GM12891 (cell line): ENCODE measurements around the gene MAFF.

Experiments
- PAX5 ChIP-seq: IDR thresholded peaks from 2 replicates; pipeline ENCODE4 v1.6.1; 2011; ENCODE audit warnings: low read length, moderate library complexity, mild to moderate bottlenecking; ENCODE audit not compliant: insufficient read depth, severe bottlenecking
- POLR2A ChIP-seq: IDR thresholded peaks from 2 replicates; pipeline ENCODE4 v1.6.1; 2011; ENCODE audit warnings: low read depth, low read length, control low read depth
- POLR2AphosphoS5 ChIP-seq: IDR thresholded peaks from 2 replicates; pipeline ENCODE4 v1.6.1; 2011; ENCODE audit warnings: low read depth, low read length, control low read depth
- POU2F2 ChIP-seq: IDR thresholded peaks from 2 replicates; pipeline ENCODE4 v1.6.1; 2011; ENCODE audit warnings: low read depth, mild to moderate bottlenecking, control low read depth, low read length, moderate library complexity
- TAF1 ChIP-seq: IDR thresholded peaks from 2 replicates; pipeline ENCODE4 v1.6.1; 2011; ENCODE audit warnings: low read depth, low read length, control low read depth

DNA sequence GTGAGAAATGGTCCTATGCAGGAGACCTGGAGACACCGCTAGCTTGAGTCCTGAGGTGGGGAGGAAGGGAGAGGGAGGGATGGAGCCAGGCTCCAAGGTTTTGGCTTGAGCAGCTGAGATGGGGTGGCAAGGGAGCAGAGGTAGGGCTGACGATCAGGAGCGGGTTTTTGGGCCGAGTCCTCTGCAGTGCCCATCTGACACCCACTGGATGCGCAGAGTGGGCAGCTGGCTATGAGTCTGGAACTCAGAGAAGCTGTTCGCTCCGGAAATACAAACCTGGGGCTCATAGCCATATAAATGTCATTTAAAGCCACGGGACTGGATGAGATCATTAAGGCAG, 453 bp upstream of the MAFF start:
- TF ChIP-seq PAX5 (no peak), TAF1 (no peak), POLR2AphosphoS5 (no peak), POLR2A (no peak), POU2F2 (no peak)
